Measurements from ENCODE around the gene RNF26.

The RNF26 gene

DNA sequence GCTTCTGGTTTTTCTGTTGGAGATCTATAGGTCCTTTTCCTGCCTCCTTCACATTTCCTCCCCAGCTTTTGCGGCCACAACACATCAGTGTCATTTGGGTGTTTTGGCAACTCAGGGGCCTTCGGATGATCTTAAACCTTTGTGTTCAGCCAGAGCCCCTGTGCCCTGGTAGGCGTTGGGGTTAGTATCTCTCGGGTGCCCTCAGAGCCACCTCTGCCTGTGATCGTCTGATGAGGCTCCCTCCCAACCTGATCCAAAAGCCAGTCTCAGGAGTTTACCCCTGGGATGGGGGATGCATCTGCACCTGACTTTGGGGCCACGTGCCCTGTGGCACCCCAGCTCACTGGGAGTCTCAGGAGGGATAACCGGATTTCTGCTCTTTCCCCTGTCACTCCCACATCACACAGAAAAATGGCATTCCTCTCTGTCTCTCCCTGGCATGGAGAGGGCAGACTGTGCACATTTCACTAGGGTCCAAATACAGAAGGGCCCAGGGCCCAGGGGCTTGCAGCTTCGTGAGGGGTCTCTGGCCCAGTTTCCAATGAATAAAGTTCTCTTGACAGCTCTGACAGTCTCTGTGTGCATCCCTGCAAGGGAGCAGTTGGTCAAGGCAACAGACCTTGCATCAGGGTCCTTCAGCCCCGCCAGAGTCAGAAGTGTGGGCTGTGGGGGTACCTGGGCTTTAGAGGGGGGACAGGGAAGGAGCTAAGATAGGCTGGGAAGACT, 2.6 kb downstream of the RNF26 start:
- no peak for DNase-seq (ENCODE audit: low spot score)

DNA sequence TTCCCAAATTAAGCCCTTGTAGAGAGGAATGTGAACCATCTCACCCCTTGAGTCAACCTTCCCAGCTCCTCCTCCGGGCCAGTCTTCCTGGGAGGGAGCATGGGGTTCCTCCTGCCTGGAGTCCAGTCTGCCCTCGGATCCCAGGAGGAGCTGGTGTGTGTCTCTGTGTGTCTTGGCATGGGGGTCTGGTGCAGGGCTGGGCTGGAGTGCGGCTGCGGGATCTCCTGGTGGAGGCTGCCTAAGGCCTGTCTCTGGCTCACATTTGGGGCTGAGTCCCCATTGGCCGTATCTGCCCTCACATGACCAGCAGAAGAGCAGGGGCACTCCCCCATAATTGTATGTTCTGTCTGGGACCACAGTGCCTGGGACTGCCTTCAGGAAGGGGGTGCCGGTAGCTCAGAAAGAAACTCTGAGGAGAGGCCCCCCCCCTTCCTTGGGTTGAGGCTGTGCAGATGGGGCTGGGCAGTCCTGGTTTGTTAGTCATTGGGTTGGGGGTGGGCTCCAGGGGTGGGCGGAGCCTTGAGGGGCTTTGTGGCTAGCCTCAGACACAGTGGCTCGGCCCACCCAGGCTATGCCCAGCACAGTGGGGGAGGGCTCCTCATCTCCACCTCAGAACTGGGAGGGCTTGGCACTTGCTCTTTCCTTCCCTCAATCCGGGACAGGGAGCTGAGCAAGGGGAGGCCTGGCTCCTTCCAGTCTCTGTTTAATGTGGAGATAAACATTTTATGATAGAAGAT, 3.4 kb downstream of the RNF26 start:
- no peak for DNase-seq (ENCODE audit: low spot score)

DNA sequence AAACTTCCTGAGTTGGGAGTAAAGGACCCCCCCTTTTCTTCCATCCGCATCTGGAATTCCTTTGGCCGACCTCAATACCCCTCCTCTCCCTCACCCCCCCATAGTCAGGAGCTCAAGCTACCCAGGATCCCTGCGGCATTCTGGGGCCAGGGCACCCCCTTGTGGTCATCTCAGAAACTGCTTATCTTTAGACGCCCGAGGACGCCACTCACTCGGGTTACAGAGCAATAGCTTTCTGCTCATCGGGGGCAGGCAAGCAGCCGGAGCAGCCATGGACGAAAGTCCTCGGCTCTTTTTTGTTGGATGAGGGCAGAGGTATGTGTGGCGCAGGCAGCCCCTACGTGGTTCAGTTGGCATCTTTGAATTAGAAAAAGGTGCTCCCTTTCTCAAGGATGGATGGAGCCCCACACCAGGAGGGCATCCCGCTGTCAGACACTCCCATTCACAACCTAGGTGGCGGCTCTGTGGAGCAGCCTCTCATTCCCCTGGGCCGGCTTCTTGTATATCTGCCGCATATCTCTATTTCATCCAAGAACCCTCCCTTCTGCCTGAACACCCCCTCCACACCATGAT, 4.1 kb downstream of the RNF26 start:
- DNase-seq (ENCODE audit: low spot score), result peak; percentile 73

DNA sequence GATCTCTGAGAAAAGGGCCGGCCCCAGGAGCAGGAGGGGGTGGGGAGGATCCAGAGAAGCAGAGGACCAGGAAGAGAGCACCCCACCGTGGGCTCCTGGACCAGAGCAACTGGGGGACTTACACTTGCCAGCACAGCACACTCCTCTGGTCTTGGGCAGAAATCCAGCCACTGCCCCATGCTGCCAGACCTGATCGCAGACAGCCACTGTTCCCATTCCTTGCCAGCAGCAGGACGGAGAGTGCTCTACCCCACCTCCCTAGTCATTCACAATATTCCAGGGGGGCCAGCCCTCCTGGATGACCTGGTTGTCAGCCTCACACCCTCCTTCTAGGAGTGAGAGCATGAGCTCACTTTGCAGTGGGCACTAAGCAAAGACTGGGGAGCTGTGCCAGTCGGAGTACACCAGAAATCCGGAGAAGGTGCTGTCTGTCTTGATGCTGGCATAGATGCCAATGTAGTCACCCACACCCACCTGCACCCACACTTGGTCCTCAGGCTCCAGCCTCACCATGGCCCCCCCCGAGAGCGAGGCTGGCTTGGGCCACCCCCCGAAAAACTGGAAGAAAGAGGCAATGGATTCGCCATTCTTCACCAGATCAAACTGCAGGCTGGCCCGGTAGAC, 4.8 kb downstream of the RNF26 start:
- no peak for DNase-seq (ENCODE audit: low spot score)

DNA sequence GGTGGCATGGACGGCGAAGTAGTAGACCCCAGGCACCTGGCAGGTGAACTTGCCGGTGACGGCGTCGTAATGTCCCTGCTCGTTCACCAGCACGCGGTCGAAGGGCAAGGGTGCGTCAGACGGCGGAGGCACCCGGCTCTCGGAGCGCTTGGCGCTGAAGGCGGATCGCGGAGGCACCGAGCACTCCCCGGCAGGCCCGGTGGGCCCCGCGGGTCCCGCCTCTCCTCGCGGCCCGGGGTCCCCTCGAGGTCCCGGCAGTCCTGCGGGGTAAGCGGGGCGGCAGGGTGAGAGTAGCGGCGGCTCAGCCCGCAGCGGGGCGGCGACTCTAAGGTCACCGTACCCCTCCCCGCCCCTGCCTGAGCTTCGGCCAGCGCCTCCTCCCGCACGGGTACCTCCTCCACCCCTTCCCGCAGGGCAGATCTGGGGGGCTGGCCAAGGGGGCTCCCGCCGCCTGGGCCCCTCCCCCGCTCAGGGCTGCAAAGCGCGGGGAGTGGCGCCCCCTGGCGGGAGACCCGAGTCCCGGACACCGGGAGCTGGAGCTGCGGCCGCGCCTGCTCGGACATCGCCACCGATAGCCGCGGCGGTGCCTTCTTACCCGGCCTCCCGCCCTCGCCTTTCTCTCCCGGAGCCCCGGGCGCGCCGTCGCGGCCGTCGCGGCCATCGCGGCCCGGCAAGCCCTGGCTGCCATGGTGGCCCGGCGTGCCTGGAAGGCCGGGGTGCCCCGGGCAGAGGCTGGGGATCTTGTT, 5.4 kb downstream of the RNF26 start:
- peak; percentile 32 for DNase-seq (ENCODE audit: low spot score)

DNA sequence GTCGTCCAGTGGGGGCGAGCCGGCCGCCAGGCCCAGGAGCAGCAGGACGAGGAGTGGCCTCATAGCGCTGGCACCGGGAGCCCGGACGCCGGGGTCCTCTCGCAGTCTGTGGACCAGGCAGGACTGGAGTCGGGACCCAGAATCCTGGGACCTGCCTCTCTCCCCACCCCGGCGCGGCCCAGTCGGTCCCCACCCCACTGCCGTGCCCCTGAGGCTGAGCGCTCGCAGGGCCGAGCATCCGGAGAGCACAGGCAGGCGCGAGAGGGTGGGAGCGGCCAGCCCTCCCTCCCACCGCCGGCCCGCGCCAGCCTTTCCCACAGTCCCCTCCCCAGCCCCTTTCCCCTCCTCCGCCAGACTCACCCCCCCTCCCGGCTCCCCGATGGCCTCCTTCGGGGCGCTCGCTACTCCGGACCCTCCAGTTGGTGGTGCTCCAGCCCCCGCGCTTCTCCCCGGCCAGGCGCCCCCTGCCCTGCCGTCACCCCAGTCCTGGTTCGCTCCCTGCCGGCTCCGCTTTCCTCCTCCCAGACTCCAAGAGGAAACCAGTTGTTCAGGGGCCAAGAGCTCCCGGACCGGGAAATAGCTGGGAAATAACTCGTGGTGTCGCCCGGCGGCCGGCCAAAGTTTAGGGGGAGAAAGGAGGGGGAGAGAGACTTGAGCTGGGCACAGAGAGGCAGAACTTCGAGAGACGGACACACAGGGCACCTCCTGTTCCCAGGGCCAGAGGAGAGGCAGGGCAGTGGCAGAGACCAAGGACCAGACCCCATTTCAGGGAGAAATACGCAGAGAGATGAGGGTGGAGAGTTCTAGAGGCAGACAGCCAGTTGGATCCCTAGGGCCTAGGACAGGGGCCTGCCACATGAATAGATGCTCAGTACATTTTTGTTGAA, 6.3 kb downstream of the RNF26 start, which contains the start of gene C1QTNF5:
Gene C1QTNF5, minus strand, starts transcription at position 549 of the 887 bp plus-strand sequence. Its CDS starts 486 bp downstream, at position 63.
- no peak for DNase-seq (ENCODE audit: low spot score)

DNA sequence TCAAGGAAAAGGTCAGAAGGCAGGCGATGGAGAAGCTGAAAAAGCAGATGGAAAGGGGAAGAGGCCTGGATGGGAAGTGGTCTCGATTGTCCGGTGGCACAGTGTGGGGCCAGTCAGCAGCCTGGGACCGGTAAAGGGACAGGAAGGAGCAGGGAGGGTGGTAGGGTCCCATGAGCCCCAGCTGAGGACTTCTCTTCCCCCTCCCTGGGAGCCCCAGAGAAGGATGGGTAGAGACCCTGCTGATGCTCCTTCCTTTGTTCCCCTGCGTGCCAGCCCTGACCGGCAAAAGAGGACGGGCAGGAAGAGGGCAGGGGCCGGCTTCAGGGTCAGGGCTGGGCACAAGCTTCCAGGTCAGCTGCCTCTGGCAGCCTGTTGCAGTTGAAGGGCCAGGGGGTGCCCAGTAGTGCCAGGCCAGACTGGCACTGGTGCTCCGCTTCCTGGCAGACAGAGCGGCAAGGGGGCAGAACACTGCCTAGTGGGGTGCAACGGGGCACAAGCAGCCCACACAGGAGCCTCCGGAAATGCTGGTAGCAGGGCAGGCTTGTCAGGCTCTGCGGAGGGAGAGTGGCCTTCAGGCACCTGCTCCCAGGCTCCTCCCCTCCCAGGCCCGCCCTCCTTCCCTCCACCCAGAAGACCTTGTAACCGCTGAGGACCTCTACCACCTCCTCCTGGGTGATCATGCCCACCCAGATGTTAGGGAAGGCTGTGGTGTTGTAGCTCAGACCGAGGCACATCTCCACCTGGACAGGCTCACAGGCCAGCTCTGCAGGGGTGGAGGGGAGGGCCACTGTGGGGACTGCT, 7.1 kb downstream of the RNF26 start:
- no peak for DNase-seq (ENCODE audit: low spot score)

DNA sequence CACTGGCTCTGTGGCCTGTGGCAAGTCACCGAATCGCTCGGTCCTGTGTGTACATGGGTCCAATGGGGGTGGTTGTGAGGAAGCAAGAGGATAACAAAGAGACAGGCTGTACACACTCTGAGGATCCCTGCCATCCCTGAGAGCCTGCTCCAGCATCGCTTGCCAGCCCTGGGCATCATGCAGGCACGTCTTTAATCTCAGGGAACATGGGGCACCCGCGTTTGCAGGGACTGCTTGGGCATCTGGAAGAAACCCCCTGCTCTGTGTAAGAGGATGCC, 7.6 kb downstream of the RNF26 start:
- no peak for DNase-seq (ENCODE audit: low spot score)

DNA sequence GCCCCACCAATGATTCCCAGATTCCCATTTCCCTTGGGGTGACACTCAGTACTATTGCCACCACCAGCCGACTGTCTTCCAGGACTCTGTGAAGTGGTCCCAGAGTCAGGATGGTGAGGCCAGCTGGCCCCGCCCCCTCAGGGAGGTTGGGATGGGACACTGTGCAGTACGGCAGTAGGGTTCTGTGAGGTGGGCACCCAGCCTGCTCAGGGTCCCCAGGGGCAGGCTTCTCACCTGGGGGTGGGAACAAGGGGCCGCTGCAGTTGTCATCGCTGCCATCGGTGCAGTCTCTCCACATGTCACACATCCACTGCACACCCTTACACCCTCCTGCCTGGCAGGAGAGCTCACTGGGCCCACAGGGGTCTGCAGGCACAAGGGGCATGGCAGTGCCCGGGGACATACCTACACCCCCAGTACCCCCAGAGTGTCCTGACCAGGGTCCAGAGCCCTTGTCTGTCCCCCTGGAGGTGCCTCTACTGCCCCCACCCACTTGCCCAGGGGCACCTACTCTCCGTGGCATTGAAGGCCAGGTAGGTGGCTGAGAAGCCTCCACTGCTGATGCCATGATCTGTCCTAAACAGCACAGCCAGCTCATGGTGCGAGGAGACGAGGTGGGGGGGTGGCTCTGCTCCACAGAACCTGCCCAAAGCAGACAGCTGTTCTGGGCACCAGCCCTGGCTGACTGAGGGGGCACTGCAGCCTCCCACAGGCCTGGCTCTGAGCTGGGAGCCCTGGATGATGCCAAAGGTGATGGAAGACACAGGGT, 8.2 kb downstream of the RNF26 start:
- DNase-seq (ENCODE audit: low spot score), result no peak

DNA sequence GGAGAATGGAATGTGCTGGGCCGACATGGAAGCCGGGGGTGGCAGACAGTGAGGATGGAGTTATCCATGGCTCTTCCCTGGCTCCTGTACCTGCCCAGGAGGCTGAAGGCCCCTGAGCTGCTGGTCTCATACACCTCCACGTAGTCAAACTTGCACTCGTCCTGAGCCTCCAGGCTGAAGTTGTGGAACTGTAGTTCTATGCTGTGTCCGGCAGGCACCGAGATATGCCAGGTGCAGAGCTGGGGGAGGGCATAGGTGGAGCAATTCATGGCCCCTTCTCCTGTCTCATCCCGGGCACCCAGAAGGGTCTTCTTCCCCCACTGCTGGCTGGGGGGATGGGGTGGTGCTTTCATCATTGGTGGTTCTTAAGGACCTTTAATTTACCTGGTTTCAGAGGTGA, 9.4 kb downstream of the RNF26 start:
- no peak for DNase-seq (ENCODE audit: low spot score)

DNA sequence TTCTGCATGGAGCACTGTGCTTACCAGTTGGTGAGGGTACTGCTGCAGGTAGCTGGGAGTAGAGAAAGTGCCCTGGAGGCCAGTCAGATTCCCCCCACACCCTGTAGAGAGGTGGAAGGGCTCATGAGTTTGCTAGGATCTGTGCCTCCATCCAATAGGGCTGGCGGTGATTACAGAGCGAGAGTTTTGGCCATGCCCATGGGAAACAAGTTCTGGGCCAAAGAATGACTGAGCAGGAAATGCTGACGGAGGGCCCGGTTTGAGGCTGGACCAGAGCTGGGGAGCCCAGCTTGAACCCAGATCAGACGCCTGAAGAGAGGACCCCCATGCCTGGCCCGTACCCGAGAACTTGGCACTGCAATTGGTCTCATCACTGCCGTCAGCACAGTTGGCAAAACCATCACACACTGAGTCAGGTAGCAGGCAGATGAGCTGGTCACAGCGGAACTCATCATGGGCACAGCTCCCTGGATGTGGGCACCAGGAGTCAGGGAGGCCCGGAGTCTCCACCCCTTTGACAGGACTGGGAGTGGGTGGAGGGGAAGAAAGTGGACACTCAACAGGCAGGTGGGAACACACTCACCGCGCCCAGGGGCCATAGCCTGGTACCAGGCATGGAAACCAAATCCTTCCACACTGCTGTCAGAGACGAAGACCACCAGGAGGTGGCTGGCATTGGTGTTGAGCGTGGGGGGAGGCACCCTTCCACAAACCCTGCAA, 10.1 kb downstream of the RNF26 start:
- DNase-seq (ENCODE audit: low spot score), result no peak

DNA sequence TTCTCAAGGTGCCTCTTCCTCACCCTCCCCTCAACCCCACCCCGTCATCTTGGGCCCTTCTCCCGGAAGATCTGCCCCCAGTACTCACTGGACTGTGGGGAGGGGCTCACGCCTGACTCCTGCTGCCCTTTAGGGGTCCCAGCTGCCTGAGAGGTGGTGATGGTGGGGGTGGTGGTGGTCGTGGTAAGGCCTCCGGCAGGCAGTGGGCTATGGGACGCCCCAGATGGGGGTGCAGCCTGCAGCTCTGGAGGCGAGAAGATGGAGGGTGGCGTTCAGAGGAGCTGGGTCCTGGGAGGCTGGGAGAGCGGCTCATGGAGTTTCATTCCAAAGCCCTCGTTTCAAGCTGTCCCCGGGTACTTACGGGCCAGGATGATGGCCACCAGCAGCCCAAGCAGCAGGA, 11.4 kb downstream of the RNF26 start:
- no peak for DNase-seq (ENCODE audit: low spot score)

DNA sequence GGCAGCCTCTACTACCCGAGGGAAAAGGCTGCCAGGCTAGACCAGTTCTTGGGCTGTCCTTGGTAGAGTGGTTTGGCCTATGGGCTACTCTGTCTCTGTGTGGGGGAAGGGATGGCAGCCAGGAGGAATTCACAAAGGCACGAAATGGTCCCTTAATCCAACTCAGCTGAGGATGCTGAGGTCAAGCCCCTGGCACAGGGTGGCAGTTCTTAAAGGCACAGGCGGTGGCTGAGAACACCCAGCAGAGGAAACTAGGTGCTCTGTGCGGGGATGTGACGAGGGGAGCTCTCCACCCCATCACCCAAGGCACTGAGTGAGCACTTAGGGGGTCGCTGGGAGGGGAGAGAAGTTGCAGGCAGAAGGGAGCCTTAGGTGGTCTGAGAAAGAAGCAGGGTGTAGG, 12.3 kb downstream of the RNF26 start, which contains the start of gene MFRP:
Gene MFRP, minus strand, starts transcription at position 101 of the 400 bp plus-strand sequence. CDS start 192 bp downstream, outside the sequence.
- DNase-seq (ENCODE audit: low spot score), result no peak

DNA sequence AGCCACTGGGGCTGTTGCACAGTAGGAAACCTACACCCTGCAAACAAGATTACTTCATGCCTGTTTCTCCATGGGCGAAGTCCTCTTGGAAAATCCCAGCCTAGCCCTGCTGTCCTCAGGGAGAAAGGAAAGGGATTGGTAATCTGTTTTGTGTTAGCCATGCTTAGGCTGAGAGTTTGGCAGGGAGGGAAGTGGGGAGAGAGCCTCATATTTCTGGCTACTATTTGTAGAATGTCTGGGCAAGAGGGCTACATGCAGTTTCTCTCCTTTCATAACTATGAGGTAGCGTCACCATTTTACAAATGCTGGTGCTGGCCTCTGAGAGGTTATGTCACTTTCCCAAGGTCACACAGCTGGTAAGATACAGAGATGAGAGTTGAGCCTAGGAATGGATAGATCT, 12.9 kb downstream of the RNF26 start:
- DNase-seq (ENCODE audit: low spot score), result no peak

DNA sequence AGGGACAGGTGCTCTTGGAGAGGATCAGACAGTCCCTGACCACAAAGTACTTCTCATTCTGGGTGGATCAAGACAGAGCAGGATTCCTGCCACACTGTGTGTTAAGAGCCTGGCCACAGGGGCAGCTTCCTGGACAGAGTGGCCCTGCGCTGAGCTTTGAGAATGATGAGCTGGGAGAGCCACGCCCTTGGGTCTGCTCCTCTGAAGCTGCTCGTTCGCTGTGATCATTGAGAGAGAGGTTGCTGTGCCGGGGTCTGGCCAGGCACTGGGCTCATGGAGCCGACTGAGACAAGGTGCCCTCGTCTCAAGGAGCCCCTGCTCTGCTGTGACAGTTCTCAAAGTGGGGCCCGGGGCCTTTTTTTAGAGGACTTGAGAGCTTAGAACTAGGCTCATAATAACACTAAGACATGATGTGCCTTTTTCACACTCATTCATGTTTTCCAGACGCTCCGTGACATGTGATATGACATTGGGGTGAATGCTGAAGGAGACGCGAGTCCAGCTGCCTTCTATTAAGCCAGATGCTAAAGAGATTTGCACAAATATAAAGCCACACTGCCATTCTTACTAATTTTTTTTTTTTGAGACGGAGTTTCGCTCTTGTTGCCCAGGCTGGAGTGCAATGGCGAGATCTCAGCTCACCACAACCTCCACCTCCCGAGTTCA, 13.7 kb downstream of the RNF26 start:
- no peak for DNase-seq (ENCODE audit: low spot score)

DNA sequence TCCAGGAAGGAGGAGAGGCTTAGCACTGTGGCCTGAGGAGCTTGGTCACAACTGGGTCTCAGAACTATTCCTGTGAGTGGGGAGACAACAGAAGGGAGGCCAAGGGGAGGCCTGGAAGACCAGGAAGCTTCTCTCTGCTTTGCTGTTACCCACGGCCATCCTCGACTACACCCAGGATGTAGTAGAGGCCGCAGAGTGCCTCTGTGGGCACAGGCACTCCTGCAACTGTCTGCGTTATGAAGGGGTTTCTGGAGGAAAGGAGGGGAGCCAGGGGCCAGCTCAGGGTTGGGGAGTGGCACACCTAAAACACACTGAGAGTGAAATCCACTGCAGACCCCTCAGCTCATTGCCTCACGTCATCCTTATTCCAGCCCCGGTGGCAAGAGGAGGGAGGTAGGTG, 16.0 kb downstream of the RNF26 start:
- no peak for DNase-seq (ENCODE audit: low spot score)

DNA sequence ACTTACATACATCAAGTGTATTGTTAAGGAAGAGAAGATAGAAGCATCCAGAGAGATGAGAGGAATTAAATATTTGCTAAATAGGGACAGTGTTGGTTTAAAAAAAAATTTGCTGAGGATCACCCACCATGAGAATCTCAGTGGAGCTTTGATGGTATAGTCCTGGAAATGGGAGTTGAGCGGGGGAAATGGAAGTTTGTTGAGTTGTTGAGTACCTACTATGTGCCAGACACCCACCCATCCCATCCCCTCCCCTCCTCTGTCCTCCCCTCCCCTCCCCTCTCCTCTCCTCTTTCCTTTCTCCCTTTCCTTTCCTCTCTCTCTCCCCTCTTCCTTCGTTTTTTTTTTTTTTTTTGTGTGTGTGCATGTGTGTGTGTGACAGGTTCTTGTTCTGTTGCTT, 16.9 kb downstream of the RNF26 start:
- no peak for DNase-seq (ENCODE audit: low spot score)

DNA sequence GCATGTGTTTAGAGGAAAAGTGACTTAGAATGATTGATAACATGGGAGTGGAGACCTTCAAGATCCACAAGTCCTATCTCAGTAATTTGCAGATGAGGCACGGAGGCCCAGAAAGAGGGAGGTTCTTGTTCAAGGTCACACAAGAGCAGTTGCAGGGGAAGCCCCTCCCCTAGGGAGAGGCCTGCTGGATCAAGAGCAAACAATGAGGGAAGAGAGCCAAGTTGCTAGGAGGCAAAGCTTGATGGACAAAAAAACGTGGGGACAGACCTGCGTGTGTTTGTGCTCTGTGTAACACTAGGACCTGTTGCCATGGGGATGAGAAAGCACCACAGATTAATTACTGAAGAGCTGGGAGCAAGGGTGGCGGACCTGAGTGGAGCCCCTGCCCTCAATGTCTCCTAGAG, 18.5 kb downstream of the RNF26 start:
- no peak for DNase-seq (ENCODE audit: low spot score)

Measured in activated CD4-positive, alpha-beta T cell treated with anti-CD3 and anti-CD28 coated beads, Interleukin-2, Interleukin-4, amounts not matched to agents 100 ng/mL and 50 ng/mL, durations not matched to agents 16 hours and 8 hours (primary cell).